Measurements from ENCODE around the gene SPTBN5.

Gene SPTBN5

GRCh38 chr15:41872166-41872747, 21.6 kb downstream of the SPTBN5 start:
- no peak overlapping the region for H3K4me3 ChIP-seq (ENCODE audit: control insufficient read depth, low read depth, low read length)
- no peak for DNase-seq (ENCODE audit: low read depth)
- no peak for TF ChIP-seq CTCF (IDR thresholded peaks at IDR 0.05; ENCODE audit: control insufficient read depth, insufficient read depth, low read depth, low read length, missing control alignments)

- DNase-seq (ENCODE audit: low read depth), result no peak
- no peak for TF ChIP-seq CTCF (IDR thresholded peaks at IDR 0.05; ENCODE audit: control insufficient read depth, insufficient read depth, low read depth, low read length, missing control alignments)
- H3K4me3 ChIP-seq (ENCODE audit: control insufficient read depth, low read depth, low read length), result no peak overlapping the region
These were observed 22.5 kb downstream of the SPTBN5 start for GRCh38 chr15:41871175-41871905.

GRCh38 chr15:41870689-41871081, 23.2 kb downstream of the SPTBN5 start:
- no peak for TF ChIP-seq CTCF (IDR thresholded peaks at IDR 0.05; ENCODE audit: control insufficient read depth, insufficient read depth, low read depth, low read length, missing control alignments)
- peak; percentile 4 for DNase-seq (ENCODE audit: low read depth)
- H3K4me3 ChIP-seq (ENCODE audit: control insufficient read depth, low read depth, low read length), result no peak overlapping the region

- H3K4me3 ChIP-seq (ENCODE audit: control insufficient read depth, low read depth, low read length), result no peak overlapping the region
- no peak for TF ChIP-seq CTCF (IDR thresholded peaks at IDR 0.05; ENCODE audit: control insufficient read depth, insufficient read depth, low read depth, low read length, missing control alignments)
- no peak for DNase-seq (ENCODE audit: low read depth)
These were observed 23.8 kb downstream of the SPTBN5 start for GRCh38 chr15:41869770-41870688.

GRCh38 chr15:41868321-41868720, 25.5 kb downstream of the SPTBN5 start:
- no peak for TF ChIP-seq CTCF (IDR thresholded peaks at IDR 0.05; ENCODE audit: control insufficient read depth, insufficient read depth, low read depth, low read length, missing control alignments)
- no peak for DNase-seq (ENCODE audit: low read depth)
- H3K4me3 ChIP-seq (ENCODE audit: control insufficient read depth, low read depth, low read length), result no peak overlapping the region

- no peak for DNase-seq (ENCODE audit: low read depth)
- H3K4me3 ChIP-seq (ENCODE audit: control insufficient read depth, low read depth, low read length), result no peak overlapping the region
- TF ChIP-seq CTCF (IDR thresholded peaks at IDR 0.05; ENCODE audit: control insufficient read depth, insufficient read depth, low read depth, low read length, missing control alignments), result no peak
These were observed 26.8 kb downstream of the SPTBN5 start for GRCh38 chr15:41866872-41867579.
